HG03025 (cell line): ENCODE results near the gene FAM221A.
"Not testable (repeated sequence)": the region's sequence is repeated elsewhere in the genome, so short reads cannot be mapped to it uniquely, and the experiment has no call there.

Experiments used
- ATAC-seq: cut with Tn5 transposase; IDR thresholded peaks from one replicate; pipeline ENCODE4 v1.9.1; 2021; ENCODE audit warnings: mild to moderate bottlenecking, moderate library complexity; ENCODE audit not compliant: unreplicated experiment, low FRiP score

The FAM221A gene

GRCh38 chr7:23679898-23680413 is at the start of gene FAM221A:
TSS of gene FAM221A (plus strand) at chr7:23680199. CDS start at chr7:23680219, 20 bp downstream.
- peak; percentile 96 for ATAC-seq

GRCh38 chr7:23633417-23633816 is 46.6 kb upstream of the FAM221A start:
- no peak for ATAC-seq

- ATAC-seq: no peak
These were observed 34.2 kb upstream of the FAM221A start for GRCh38 chr7:23645822-23646221.

GRCh38 chr7:23653942-23654341 is 26.1 kb upstream of the FAM221A start:
- no peak for ATAC-seq

GRCh38 chr7:23654508-23654907 is 25.5 kb upstream of the FAM221A start:
- ATAC-seq: no peak

- no peak for ATAC-seq
These were observed 24.6 kb upstream of the FAM221A start for GRCh38 chr7:23655433-23655832.

GRCh38 chr7:23658831-23659427 is 21.1 kb upstream of the FAM221A start:
- ATAC-seq: no peak

- ATAC-seq: no peak
These were observed 18.6 kb upstream of the FAM221A start for GRCh38 chr7:23661385-23661784.

GRCh38 chr7:23662124-23662983 is 17.6 kb upstream of the FAM221A start:
- no peak for ATAC-seq

GRCh38 chr7:23662984-23663313 is 17.1 kb upstream of the FAM221A start:
- ATAC-seq: no peak

GRCh38 chr7:23664122-23664521 is 15.9 kb upstream of the FAM221A start:
- no peak for ATAC-seq

- no peak for ATAC-seq
These were observed 8.0 kb upstream of the FAM221A start for GRCh38 chr7:23672033-23672432.

GRCh38 chr7:23680414-23681405 is 711 bp downstream of the FAM221A start:
- peak; percentile 39 for ATAC-seq

- not testable (repeated sequence) for ATAC-seq
These were observed 4.0 kb downstream of the FAM221A start for GRCh38 chr7:23684041-23684440.

GRCh38 chr7:23685731-23686130 is 5.7 kb downstream of the FAM221A start:
- no peak for ATAC-seq

GRCh38 chr7:23687011-23687410 is 7.0 kb downstream of the FAM221A start:
- no peak for ATAC-seq

GRCh38 chr7:23689165-23689564 is 9.2 kb downstream of the FAM221A start:
- ATAC-seq: no peak

GRCh38 chr7:23691320-23691719 is 11.3 kb downstream of the FAM221A start:
- ATAC-seq: no peak

- no peak for ATAC-seq
These were observed 13.2 kb downstream of the FAM221A start for GRCh38 chr7:23693224-23693623.

GRCh38 chr7:23696916-23697441 is 17.0 kb downstream of the FAM221A start:
- no peak for ATAC-seq
